Endothelial cell (in vitro differentiated cells): ENCODE measurements around the gene WIF1. TPM values are rescaled to one million over a fixed set of nuclear protein-coding genes. Genes with fewer than 3 reads are reported as not detected.

Experiments used
- DNase-seq: peaks from one replicate; pipeline ENCODE4 v3.0.0; 2021; ENCODE audit warnings: low spot score
- H3K27ac Mint-ChIP-seq: one replicate; pipeline ENCODE4 v1.8.0; 2021; ENCODE audit warnings: mixed read lengths, inconsistent platforms; ENCODE audit not compliant: unreplicated experiment
- H3K27me3 Mint-ChIP-seq: one replicate; pipeline ENCODE4 v1.8.0; 2021; ENCODE audit warnings: mild to moderate bottlenecking, moderate library complexity, mixed read lengths, inconsistent platforms; ENCODE audit not compliant: unreplicated experiment
- H3K36me3 Mint-ChIP-seq: one replicate; pipeline ENCODE4 v1.8.0; 2021; ENCODE audit warnings: mild to moderate bottlenecking, low read depth, mixed read lengths, inconsistent platforms; ENCODE audit not compliant: unreplicated experiment
- H3K4me1 Mint-ChIP-seq: one replicate; pipeline ENCODE4 v1.8.0; 2021; ENCODE audit warnings: mild to moderate bottlenecking, mixed read lengths, inconsistent platforms; ENCODE audit not compliant: unreplicated experiment
- H3K4me3 Mint-ChIP-seq: one replicate; pipeline ENCODE4 v1.8.0; 2021; ENCODE audit warnings: mild to moderate bottlenecking, mixed read lengths, inconsistent platforms; ENCODE audit not compliant: unreplicated experiment
- H3K9me3 Mint-ChIP-seq: one replicate; pipeline ENCODE4 v1.8.0; 2021; ENCODE audit warnings: mixed read lengths, inconsistent platforms; ENCODE audit not compliant: unreplicated experiment
- CTCF ChIP-seq: fragments of 200-600 bp; sonication (generic); IDR thresholded peaks from one replicate; pipeline ENCODE4 v1.5.0; 2021; ENCODE audit warnings: antibody characterized with exemption; ENCODE audit not compliant: unreplicated experiment
- total RNA-seq: library from RNA; stranded (reverse); fragmentation: NEBNext Ultra II Directional; extraction: Animal tissue kit (Norgen Biotek cat#: 25700); gene quantifications from one replicate; pipeline ENCODE4 v1.2.1, GENCODE V29; 2021; ENCODE audit not compliant: unreplicated experiment

WIF1 gene
- total RNA-seq, 1 donor from 2014 or later = not detected

- Mint-ChIP-seq H3K9me3 (no peaks in the 10 kb centered on the region), H3K36me3 (no peaks in the 10 kb centered on the region), H3K27me3 (peaks cover 2% of the 10 kb centered on the region), H3K27ac (no peak overlapping the region), H3K4me1 (peaks cover 8% of the 10 kb centered on the region), H3K4me3 (no peak overlapping the region)
- no peak for TF ChIP-seq CTCF
- no peak for DNase-seq
Observed at GRCh38 chr12:65023485-65023884, 97.6 kb downstream of the WIF1 start.

DNA sequence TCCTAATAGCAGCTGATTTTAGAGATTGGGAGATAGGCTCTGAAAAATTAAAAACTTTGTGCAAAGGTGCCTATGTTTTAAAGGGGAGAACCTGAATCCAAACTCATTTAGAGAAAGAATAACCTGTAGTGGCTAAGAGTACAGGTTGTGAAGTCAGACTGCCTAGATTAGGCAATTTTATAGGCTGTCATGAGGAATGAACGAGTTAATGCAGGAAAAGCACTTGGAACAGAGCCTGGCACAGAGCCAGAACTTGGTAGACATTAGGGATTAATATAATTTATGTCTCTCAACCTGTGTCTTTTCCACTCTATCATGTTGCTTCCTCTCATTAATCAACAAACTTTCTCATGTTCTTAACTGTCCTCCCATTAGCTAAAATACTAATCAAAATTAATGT, 98.1 kb downstream of the WIF1 start:
- no peak overlapping the region for H3K27ac Mint-ChIP-seq
- H3K4me1 Mint-ChIP-seq = peaks cover 8% of the 10 kb centered on the region
- no peak for DNase-seq
- no peak for TF ChIP-seq CTCF
- H3K9me3 Mint-ChIP-seq = no peaks in the 10 kb centered on the region
- peaks cover 2% of the 10 kb centered on the region for H3K27me3 Mint-ChIP-seq
- no peaks in the 10 kb centered on the region for H3K36me3 Mint-ChIP-seq
- no peak overlapping the region for H3K4me3 Mint-ChIP-seq

DNA sequence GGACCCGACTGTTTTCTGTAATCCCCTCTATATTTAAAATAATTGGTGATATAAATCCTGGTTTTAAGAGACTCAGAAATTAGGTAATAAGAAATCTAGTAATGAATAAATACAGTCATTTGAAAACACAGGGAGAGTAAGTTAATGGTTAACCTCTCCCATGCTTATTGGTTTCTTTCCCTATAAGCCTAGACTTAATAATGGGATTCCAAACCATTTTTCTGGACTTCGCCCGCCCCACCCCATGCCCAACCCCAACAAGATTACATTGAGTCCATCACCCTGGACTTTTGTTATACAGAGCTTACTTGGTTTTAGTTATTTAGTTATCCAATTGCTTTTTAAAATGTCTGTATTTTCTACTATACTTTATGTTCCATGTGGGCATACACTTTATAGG, 98.7 kb downstream of the WIF1 start:
- TF ChIP-seq CTCF = no peak
- Mint-ChIP-seq H3K9me3 (no peaks in the 10 kb centered on the region), H3K36me3 (no peaks in the 10 kb centered on the region), H3K4me3 (no peak overlapping the region), H3K27me3 (peaks cover 3% of the 10 kb centered on the region), H3K4me1 (peaks cover 8% of the 10 kb centered on the region), H3K27ac (no peak overlapping the region)
- DNase-seq = no peak

- no peak for DNase-seq
- Mint-ChIP-seq H3K4me3 (no peak overlapping the region), H3K4me1 (peaks cover 14% of the 10 kb centered on the region), H3K9me3 (no peaks in the 10 kb centered on the region), H3K27ac (no peak overlapping the region), H3K27me3 (peaks cover 6% of the 10 kb centered on the region), H3K36me3 (no peaks in the 10 kb centered on the region)
- TF ChIP-seq CTCF = no peak
Observed at GRCh38 chr12:65019696-65020234, 101.3 kb downstream of the WIF1 start.

GRCh38 chr12:65016881-65017650, 104.0 kb downstream of the WIF1 start:
- no peak overlapping the region for H3K27ac Mint-ChIP-seq
- H3K36me3 Mint-ChIP-seq = no peaks in the 10 kb centered on the region
- no peak for TF ChIP-seq CTCF
- no peak for DNase-seq
- no peaks in the 10 kb centered on the region for H3K9me3 Mint-ChIP-seq
- peaks cover 6% of the 10 kb centered on the region for H3K4me1 Mint-ChIP-seq
- peaks cover 6% of the 10 kb centered on the region for H3K27me3 Mint-ChIP-seq
- no peak overlapping the region for H3K4me3 Mint-ChIP-seq
